ENCODE measurements around the gene SLC35F1.
"Not testable (repeated sequence)": the region's sequence is repeated elsewhere in the genome, so short reads cannot be mapped to it uniquely, and the experiment has no call there.

SLC35F1 gene

DNA sequence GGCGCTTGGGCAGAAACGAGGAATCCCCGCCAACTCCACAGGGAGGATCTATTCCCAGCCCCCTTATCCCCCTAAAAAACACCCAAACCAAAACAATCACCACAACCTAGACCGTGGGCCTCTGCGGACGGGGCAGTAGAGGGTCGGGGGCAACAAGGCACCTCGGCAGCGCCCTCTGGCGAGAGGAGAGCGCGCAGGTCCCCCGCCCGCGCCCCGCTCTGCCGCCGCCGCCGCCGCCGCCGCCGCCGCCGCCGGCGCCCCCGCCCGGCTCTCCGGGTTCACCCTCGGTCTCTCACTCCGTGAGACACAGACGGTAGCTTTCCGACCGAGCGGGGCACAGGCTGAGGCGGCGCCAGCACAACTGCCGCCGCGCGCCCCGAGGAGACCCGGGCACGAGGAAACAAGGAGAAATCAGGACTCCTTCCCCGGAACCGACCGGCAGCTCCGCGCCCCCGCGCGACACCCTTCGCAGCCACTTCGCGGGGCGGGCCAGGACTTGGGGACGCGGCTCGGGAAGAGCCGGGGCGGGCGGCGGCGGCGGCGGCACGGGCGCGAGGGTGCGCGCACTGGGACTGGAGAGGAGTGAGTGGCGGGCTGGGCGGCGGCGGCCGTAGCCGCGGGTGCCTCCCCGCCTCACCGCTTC, at the start of gene SLC35F1:
TSS of gene SLC35F1 (plus strand) at position 307 of the 643 bp plus-strand sequence.
- DNase-seq (ENCODE audit: low read depth), result no peak

DNA sequence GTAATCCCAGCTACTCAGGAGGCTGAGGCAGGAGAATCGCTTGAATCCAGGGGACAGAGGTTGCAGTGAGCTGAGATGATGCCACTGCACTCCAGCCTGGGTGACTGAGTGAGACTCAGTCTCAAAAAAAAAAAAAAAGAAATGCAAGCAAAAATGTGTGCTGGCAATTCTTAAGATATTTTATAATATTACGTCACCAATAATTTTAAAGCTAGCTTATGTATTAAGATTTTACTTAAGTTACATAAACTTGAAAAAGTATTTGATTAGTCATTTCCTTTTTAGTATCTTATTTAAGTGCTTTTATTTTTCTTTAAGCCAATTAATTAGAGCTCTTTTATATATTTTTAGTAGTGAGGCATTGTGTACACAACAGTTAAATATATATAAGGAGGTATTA, 48.5 kb upstream of the SLC35F1 start:
- DNase-seq (ENCODE audit: low read depth), result not testable (repeated sequence)

DNA sequence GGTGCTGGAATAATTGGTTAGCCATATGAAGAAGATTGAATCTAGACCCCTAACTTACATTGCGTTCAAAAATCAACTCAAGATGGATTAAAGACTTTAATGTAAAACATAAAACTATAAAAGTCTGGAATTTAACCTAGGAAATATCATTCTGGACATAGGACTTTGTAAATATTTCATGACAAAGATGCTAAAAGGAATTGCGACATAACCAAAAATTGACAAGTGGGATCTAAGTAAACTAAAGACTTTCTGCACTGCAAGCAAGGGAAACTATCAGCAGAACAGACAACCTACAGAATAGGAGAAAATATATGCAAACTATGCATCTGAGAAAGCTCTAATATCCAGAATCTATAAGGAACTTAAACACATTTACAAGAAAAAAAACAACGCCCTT, 45.5 kb upstream of the SLC35F1 start:
- DNase-seq (ENCODE audit: low read depth), result no peak

DNA sequence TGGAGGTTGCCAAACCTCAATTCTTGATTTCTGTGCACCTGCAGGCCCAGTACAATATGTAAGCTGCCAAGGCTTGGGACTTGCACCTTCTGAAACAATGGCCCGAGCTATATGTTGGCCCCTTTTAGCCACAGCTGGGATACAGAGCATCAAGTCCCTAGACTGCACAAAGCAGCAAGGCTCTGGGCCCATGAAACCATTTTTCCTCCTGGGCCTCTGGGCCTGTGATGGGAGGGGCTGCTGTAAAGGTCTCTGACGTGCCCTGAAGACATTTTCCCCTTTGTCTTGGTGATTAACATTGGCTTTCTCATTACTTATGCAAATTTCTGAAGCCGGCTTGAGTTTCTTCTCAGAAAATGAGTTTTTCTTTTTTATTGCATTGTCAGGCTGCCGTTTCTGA, 40.5 kb upstream of the SLC35F1 start:
- DNase-seq (ENCODE audit: low read depth), result no peak

DNA sequence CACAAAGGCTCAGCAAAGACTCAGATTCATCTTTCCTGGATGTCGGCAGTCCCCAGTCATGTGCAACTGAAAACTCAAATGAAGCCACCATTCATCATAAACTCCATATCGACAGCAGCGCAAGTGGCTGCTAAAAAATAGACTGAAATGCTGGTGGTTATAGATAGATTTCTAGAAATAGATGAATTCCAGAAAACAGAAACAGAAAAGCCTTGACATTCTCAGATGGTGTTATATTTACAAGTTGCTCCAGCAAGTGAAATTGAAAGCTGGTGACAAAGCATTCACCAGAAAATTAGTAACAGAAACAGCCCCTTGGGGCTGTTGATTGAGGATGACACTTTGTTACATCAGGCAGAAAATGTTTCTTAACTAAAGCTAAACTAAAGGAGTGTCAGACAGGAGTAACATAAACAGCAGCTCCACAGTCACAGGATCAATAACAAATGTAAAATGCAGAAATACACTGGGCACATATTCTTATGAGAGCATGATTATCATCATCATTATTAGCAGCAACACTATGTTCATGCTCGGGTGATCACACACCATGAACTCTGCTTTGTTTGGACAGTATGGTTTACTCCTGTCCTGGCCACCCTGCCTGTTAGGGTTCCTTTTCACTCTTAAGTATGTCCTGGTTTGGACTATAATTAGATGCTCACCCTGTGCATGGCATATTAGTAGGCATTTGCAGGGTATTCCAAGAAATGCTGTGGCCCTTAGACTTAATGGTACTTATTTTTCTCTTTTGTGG, 36.4 kb upstream of the SLC35F1 start:
- no peak for DNase-seq (ENCODE audit: low read depth)

DNA sequence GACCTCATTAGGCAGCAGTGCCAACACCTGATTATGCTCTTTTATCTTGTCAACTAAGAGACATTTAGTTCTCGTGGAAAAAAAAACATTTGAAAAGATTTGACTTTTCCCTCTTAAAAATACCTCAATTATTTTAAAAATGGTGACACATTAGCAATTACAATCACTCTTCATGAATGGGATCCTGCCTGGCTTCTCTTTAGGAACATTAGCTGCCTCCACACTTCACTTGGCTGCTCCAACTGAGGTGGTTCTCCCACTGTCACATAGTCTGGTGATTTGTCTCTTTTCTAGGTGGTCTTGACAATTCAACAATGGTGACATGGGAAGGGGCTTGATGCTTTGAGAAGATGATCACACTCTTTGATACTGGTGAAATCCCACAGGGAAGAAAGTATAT, 26.2 kb upstream of the SLC35F1 start:
- no peak for DNase-seq (ENCODE audit: low read depth)

DNA sequence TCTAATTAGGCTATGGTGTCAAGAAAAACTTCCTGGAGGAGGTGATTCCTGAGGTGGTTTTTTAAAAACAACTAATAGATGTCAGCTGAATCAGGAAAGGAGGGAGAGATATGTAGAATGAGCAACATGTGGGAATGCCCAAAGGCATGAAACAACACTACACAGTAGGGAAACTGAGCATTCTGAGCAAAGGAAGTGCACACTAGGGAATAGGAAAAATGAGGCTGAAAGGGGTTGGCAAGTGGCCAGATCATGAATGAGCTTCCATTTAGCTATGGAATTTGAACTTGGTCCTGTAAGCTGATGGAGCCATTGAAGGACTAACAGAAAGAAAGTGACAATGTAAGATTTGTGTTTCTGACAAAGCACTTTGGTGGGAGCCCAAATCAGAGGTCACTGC, 16.9 kb upstream of the SLC35F1 start:
- no peak for DNase-seq (ENCODE audit: low read depth)

DNA sequence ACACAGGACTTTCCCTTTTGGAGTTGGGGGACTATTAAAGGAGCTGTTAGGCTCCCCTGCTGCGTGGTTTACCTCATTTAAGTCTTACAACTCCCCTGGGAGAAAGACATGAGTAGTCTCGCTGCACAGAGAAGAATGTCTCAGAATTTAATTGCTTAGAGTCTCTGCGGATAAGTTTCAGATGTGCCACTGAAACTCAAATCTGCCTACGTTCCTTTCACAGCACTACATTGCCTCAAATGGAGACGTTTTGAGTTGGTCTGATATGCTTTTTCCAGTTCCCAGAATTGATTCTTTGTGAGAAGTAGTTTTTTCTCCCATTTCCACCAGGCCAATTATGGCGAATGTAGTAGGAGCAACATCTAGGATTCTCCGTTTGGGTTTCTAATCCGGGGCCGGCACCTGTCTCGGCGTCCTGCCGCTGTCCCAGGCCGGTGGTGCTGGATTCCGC, 532 bp upstream of the SLC35F1 start:
- DNase-seq (ENCODE audit: low read depth), result peak; percentile 2

DNA sequence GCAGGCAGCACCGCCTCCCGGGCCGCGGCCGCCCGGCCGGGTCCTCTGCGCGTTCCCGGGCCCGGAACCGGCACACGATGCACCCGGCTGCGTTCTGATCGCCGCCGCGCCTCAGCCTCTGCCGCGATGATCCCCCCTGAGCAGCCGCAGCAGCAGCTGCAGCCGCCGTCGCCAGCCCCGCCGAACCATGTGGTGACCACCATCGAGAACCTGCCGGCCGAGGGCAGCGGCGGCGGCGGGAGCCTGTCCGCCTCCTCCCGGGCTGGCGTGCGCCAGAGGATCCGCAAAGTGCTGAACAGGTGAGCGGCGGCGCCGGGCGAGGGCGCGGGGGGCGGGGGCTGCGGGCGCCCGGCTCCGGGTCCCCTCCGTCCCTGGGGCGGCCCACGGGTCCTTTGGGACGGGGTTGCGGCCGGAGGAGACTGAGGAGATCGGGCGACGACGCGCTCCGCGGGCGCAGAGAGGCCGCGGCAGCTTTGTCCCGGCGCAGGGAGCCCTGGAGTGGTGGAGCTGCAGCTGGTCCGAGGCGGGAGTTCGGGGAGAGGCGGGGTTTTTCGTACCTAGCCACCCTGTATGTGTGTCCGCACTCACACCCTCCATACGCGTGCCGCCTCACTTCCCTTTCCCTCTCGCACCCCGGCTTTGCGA, 659 bp downstream of the SLC35F1 start:
- no peak for DNase-seq (ENCODE audit: low read depth)

DNA sequence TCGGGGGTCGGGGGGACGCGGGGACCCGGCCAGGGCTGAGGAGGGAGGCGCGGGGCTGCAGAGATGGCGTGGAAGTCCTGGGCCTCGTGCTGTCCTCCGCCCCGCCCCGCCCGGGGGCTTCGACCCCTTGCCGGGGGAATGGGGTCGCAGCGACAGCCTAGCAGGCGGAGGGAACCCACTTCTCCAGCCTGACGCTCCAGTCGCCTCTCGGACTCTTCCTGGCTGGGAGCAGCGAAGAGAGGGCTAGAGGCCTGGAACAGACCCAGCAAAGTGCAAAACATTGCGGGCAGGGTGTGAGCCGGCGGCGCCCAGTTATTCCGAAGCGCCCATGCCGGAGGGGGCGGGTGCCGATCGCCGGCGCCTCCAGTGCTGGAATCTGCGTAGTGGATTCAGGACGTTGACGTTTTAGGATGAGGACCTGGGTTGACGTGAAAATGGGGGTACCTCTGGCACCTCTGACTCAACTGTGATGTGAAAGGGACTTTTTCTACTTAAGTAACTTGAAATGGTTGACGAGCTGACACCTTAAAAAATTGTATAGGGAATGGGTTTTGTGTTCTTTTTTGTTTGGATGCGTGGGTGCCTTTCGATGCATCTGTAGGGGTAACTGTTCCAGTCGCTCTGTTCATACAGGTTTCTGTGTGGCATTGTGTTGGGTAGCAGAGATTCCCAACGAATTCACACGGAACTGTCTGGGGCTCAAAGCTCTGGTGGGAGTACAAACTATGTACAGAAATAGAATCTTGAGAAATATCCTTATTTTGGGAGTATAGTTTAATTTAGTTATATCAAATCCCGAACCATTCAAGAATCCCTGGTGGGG, 1.4 kb downstream of the SLC35F1 start:
- DNase-seq (ENCODE audit: low read depth), result no peak

DNA sequence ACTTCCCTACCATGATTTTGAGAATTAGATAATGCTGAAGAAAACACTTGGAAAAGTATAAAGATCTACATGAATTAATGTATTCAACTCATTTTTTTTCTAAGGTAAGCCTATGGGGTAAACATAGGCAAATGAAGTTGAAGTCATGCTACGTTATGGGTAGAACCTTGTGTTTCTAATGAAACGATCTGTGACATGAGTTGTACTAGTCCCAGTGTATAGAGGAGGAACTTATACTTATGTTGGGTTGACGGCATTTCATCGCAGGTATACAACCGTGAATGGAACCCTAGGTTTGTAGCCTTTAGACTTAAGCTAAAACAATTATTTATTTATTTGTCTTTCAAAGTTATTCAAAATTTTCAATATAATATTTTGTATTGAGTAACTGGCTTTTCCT, 2.6 kb downstream of the SLC35F1 start:
- DNase-seq (ENCODE audit: low read depth), result no peak

DNA sequence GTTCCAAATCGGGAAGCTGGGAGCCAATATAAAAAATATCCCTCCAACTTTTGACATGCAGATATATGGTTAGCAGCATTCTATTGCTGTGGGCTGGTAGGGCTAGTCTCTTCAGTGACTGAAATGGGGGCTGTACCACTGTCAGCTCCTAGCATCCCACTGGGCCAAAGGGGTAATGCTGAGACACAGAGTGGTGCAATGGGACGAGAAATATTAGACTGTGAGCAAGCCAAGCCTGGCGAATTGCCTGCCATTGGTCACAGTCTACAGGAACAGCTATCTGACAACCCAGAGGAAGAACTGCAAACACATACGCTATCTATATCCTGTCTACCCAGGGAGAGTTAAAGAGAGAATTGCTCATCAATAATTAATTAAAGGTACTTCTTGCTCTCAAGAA, 3.5 kb downstream of the SLC35F1 start:
- no peak for DNase-seq (ENCODE audit: low read depth)

DNA sequence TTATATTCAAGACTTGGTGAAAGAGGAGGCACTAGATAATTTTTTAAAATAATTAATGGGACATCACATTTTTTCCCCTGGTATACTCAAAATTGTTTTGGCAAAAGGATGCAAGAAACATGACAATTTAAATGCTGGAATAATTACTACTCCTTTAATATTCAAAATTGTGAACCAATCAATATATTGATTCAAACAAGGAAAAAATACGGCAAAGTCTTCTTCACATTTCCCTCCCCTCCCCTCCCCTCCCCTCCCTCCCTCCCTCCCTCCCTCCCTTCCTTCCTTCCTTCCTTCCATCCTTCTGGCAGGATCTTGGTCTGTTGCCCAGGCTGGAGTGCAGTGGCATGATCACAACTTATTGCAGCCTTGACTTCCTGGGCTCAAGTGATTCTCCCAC, 4.1 kb downstream of the SLC35F1 start:
- no peak for DNase-seq (ENCODE audit: low read depth)

DNA sequence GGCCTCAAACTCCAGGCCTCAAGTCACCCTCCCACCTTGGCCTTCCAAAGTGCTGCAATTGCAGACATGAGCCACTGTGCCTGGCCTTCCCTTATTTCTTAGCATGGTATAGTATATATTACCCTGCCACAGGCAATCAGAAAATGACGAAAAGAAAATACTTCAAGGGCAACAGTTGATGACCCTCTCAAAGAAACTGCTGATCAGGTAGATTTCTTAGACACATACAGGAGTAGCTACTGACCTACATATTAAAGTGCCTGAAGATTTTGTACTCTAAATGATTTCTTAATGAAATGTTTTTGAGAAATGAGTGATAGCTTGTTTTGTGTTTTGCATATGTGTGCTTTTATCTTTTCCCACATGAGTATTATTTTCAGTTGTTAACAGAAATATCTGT, 4.6 kb downstream of the SLC35F1 start:
- DNase-seq (ENCODE audit: low read depth), result no peak

DNA sequence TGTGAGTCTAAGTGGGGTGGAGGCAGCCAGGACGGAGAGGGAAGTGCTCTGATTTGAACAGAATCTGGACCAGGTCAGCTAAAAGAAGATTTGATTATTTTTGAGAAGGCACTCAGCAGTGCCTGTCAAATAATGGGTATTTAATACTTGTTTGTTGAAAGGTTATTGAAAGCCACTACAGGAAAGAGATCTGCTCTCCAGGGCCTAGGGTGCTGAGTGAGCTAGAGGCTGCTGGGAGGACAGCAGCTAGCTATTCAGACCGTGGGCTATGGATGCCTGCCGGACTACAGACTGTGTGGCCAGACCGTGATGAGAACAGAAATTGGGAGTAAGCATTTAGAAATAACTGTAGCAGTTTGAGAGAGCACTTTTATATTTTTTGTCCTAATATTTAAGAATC, 8.8 kb downstream of the SLC35F1 start:
- DNase-seq (ENCODE audit: low read depth), result no peak

DNA sequence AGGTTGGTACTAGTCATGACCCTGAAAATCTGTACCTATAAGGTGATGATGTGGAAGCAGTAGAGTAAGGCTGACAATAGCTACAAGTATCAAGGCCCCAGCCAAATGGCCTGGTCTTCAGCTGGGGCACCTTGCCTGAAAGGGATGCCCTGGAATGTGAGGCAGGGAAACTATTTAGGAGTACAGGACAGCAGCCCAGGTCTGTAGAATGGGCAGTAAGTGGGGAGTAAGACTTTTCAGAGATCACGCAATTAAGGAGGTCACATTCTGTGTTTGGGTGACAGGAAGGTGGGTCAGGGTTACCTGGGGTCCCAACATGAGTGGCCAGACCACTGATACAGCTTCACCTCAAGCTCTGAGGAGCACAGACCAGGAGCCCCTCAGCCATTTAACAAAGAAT, 9.4 kb downstream of the SLC35F1 start:
- DNase-seq (ENCODE audit: low read depth), result no peak

DNA sequence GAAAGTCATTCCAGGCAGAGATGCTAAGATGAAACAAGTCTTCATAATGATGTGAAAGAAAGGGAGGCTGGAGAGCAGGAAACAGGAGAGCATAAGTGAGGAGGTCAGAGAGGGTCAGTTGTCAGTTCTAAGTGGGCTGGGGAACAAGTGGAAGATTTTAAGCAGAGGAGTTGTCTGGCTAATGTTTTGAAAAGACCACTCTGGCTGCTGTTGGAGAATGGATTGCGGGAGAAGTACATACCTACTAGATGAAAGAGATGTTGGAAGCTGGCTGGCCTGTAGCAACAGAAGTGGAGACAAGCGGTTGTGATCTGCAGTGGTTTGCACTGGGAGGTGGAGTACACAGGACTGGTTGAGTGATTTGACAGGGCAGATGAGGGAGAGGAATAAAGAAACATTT, 10.1 kb downstream of the SLC35F1 start:
- no peak for DNase-seq (ENCODE audit: low read depth)

DNA sequence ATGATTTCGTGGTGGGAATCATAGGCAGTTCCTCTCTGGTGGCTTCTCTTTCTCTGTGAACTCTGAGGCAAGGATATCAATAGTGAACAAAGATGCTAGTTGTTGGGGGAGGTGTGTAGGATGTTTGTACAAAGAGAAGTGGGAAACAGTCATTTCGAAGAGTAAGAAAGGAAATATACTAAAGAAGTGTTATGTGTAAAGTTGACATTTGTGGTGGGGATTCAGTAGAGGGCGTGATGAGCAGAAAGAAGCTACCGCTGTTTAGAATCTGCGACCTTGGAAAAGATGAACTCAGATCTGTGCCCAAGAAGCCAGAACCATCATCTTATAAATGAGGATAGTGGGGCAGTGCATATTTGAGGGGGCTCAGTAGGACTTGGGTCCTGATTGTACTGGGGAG, 11.4 kb downstream of the SLC35F1 start:
- DNase-seq (ENCODE audit: low read depth), result no peak

DNA sequence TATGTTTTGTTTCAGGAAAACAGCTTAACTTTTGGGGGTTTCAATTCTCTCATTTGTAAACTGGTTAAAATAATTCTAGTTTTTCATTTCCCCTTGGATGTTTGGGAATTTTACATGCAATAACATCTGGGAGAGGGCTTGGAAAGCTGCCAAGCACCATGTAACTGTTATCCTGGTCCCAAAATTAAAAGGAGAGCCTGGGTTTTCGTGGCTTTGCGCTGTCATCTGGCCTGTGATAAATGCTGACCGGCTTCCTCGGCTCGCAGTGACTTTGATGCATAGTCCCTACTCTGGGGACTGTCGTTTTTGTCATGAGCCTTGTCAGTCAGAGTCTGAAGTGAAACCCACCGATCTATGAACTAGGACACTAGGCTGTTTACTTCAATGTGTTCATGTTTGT, 12.2 kb downstream of the SLC35F1 start:
- no peak for DNase-seq (ENCODE audit: low read depth)

DNA sequence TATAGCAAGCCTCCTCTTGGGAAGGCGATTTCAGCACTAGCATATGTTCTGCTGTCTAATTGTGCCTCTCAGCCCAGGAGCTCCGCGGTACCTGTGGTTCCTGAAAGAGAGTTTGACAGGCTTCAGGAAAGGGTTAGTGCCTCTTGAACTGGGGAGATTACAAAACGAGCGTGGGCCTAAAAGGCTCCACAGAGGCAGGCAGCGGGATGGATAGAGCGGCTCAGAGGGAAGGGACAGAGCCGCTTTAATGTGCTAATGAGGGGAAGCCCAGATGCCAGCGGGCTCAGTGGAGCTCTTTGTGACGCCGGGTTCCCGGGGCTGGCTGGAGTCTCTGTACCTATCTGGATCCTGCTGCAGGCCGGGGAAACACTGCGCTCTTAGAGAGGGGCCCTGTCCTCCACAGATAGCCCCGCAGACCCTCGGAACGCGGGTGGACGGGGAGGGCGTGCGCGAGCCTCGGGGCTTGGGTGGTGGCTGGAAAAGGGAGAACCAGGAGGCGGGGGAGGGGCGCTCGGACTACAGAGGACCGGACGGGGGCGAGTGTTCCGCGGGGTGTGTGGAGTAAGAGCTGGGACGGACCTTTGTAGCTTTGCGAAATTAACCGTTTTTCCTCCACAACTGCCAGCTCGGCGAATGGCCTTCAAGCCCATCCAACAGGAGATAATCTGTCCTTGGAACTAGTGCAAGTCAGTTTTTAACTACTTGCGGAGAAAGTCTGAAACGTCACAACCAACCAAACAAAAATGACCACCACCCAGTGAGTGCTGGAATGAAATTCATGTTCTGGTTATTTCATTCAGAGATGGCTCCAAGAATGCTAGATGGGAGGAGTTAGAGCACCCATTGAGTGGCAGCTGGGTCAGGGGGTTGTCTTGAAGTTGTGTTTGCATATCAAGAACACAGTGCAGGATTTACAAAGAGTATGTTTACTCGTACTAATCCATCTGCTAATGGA, 13.0 kb downstream of the SLC35F1 start:
- no peak for DNase-seq (ENCODE audit: low read depth)

DNA sequence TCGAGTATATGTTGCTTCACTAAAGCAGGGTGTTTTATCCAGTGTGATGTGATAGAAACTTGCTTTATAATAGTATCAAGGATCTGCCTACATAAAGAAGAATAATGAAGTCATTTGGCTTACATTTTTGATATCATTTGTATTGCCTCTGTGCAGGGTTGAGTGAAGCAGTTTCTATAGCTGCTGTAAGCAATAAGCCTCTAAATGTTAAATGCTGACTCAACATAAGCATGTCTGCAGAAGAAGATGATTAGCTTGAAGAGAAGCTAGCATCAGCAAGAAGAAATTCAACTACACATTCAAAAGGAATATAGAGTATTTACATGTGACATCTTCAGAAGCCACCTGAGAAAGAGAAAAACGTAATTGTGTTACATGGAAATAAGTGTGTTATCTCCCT, 17.6 kb downstream of the SLC35F1 start:
- no peak for DNase-seq (ENCODE audit: low read depth)

All from fibroblast of gingiva (primary cell).